Fibroblast of lung (primary cell): ENCODE results near the gene CAPN12. TPM values are rescaled to one million over a fixed set of nuclear protein-coding genes. Genes with fewer than 3 reads are reported as not detected.
"Not testable (repeated sequence)": the region's sequence is repeated elsewhere in the genome, so short reads cannot be mapped to it uniquely, and the experiment has no call there.

Experiments
- DNase-seq, 2 donors: peaks; one replicate each; pipeline versions ENCODE4 v3.0.0 to v3.0.0-alpha.2; 2010; ENCODE audit warnings: low read depth in 2 of 2
- H2AFZ ChIP-seq: 2 replicates; pipeline ENCODE4 v1.5.1; 2012; ENCODE audit warnings: low read length, control low read depth, inconsistent platforms
- H3K27ac ChIP-seq: 2 replicates; pipeline ENCODE4 v1.5.1; 2011; ENCODE audit warnings: low read length, control low read depth; ENCODE audit not compliant: insufficient read depth
- H3K27me3 ChIP-seq: 2 replicates; pipeline ENCODE4 v1.5.1; 2011; ENCODE audit warnings: mild to moderate bottlenecking, low read length; ENCODE audit not compliant: control insufficient read depth, insufficient read depth
- H3K36me3 ChIP-seq: 2 replicates; pipeline ENCODE4 v1.5.1; 2011; ENCODE audit warnings: low read length; ENCODE audit not compliant: control insufficient read depth, insufficient read depth
- H3K4me1 ChIP-seq: 2 replicates; pipeline ENCODE4 v1.5.1; 2011; ENCODE audit warnings: low read length; ENCODE audit not compliant: control insufficient read depth, insufficient read depth; ENCODE audit errors: extremely low read depth
- H3K4me2 ChIP-seq: 2 replicates; pipeline ENCODE4 v1.5.1; 2011; ENCODE audit warnings: low read length, control low read depth; ENCODE audit not compliant: insufficient read depth; ENCODE audit errors: extremely low read depth
- H3K4me3 ChIP-seq, 4 experiments: fragments of 200-600 bp in 1 of 4; sonication (generic) in 1 of 4; replicated peaks in 1 of 4; 2 replicates each; pipeline ENCODE4 v1.5.1; 2011 to 2016; ENCODE audit warnings: low read length in 4 of 4, low read depth in 3 of 4, mild to moderate bottlenecking in 3 of 4, control low read depth in 2 of 4, inconsistent platforms in 1 of 4, mixed read lengths in 1 of 4; ENCODE audit not compliant: insufficient read depth in 1 of 4; ENCODE audit errors: control extremely low read depth in 1 of 4
- H3K79me2 ChIP-seq: 2 replicates; pipeline ENCODE4 v1.5.1; 2012; ENCODE audit warnings: mild to moderate bottlenecking, low read length, inconsistent platforms; ENCODE audit not compliant: control insufficient read depth, insufficient read depth
- H3K9ac ChIP-seq: 2 replicates; pipeline ENCODE4 v1.5.1; 2011; ENCODE audit warnings: mild to moderate bottlenecking, low read length, control low read depth; ENCODE audit not compliant: insufficient read depth
- H3K9me3 ChIP-seq: 2 replicates; pipeline ENCODE4 v1.5.1; 2012; ENCODE audit warnings: low read depth, low read length; ENCODE audit not compliant: control insufficient read depth, insufficient read depth
- H4K20me1 ChIP-seq: 2 replicates; pipeline ENCODE4 v1.5.1; 2011; ENCODE audit warnings: low read length; ENCODE audit not compliant: control insufficient read depth, insufficient read depth; ENCODE audit errors: extremely low read depth
- CTCF ChIP-seq, 2 donors: IDR thresholded peaks in 1 of 2; conservative IDR thresholded peaks in 1 of 2; 1 replicate in 1 of 2; 2 replicates in 1 of 2; pipeline ENCODE4 v1.5.1; 2011 to 2012; ENCODE audit warnings: low read length in 2 of 2, control low read depth in 1 of 2, inconsistent platforms in 1 of 2, low read depth in 1 of 2, mild to moderate bottlenecking in 1 of 2
- EZH2 ChIP-seq: IDR thresholded peaks from 2 replicates; pipeline ENCODE4 v1.5.1; 2012; ENCODE audit warnings: low read length, control low read depth, mild to moderate bottlenecking; ENCODE audit errors: missing control alignments
- polyA plus RNA-seq, 2 donors: library from polyadenylated mRNA; depleted of rRNA in 1 of 2; stranded (reverse) in 1 of 2; unstranded in 1 of 2; fragments of >200 nt; gene quantifications; 2 replicates each; pipeline ENCODE4 v1.2.1, GENCODE V29; 2011 to 2012; ENCODE audit warnings: missing spikeins in 1 of 2
- total RNA-seq: library from RNA; depleted of rRNA; stranded (reverse); fragments of >200 nt; gene quantifications from 2 replicates; pipeline ENCODE4 v1.2.1, GENCODE V29; 2014

Gene CAPN12
- total and polyA plus RNA-seq, 2 donors (not counting 1 experiment from before 2014, with no cell fraction given) = 0.20 to 0.50 TPM

- not testable (repeated sequence) for H3K27ac ChIP-seq, H3K9ac ChIP-seq, H3K36me3 ChIP-seq, DNase-seq, H3K9me3 ChIP-seq, H3K79me2 ChIP-seq, H3K4me3 ChIP-seq, H4K20me1 ChIP-seq, H2AFZ ChIP-seq, H3K27me3 ChIP-seq, H3K4me1 ChIP-seq, H3K4me2 ChIP-seq
Observed at GRCh38 chr19:38753783-38754182, 9.5 kb upstream of the CAPN12 start.

GRCh38 chr19:38745316-38745715, 1.0 kb upstream of the CAPN12 start:
- Histone ChIP-seq H3K4me2 (no peak overlapping the region), H3K27me3 (peaks cover 2% of the 10 kb centered on the region), H2AFZ (no peak overlapping the region), H3K9ac (no peak overlapping the region), H3K4me3 (no peak overlapping the region), H3K36me3 (no peaks in the 10 kb centered on the region), H3K27ac (no peak overlapping the region), H3K4me1 (no peaks in the 10 kb centered on the region), H3K9me3 (no peaks in the 10 kb centered on the region), H4K20me1 (no peaks in the 10 kb centered on the region), H3K79me2 (no peaks in the 10 kb centered on the region)
- no peak for TF ChIP-seq EZH2
- TF ChIP-seq CTCF (conservative IDR thresholded peaks at IDR 0.05 in 1 of 2, IDR thresholded peaks at IDR 0.05 in 1 of 2; ENCODE audit: low read depth in 1 of 2, low read length in 2 of 2) = no peak
- DNase-seq = no peak

GRCh38 chr19:38744874-38745273, 600 bp upstream of the CAPN12 start:
- H3K27ac ChIP-seq = no peak overlapping the region
- H3K27me3 ChIP-seq = no peaks in the 10 kb centered on the region
- H2AFZ ChIP-seq = no peak overlapping the region
- no peak overlapping the region for H3K9ac ChIP-seq
- no peaks in the 10 kb centered on the region for H3K4me1 ChIP-seq
- DNase-seq = no peak
- no peak overlapping the region for H3K4me3 ChIP-seq
- H3K36me3 ChIP-seq = no peaks in the 10 kb centered on the region
- TF ChIP-seq CTCF (conservative IDR thresholded peaks at IDR 0.05 in 1 of 2, IDR thresholded peaks at IDR 0.05 in 1 of 2; ENCODE audit: low read depth in 1 of 2, low read length in 2 of 2) (no peak), EZH2 (no peak)
- no peak overlapping the region for H3K4me2 ChIP-seq
- no peaks in the 10 kb centered on the region for H4K20me1 ChIP-seq
- H3K9me3 ChIP-seq = no peaks in the 10 kb centered on the region
- H3K79me2 ChIP-seq = no peaks in the 10 kb centered on the region
